Neural progenitor cell (in vitro differentiated cells): ENCODE data around the gene GYG1. TPM values are rescaled to one million over a fixed set of nuclear protein-coding genes. Genes with fewer than 3 reads are reported as not detected.

Experiments
- DNase-seq: peaks from one replicate; pipeline ENCODE4 v3.0.0-alpha.2; 2016; ENCODE audit warnings: low spot score
- H2AFZ ChIP-seq: fragments of 200-600 bp; sonication (generic); replicated peaks from 2 replicates; pipeline ENCODE4 v1.6.1; 2016; ENCODE audit warnings: antibody characterized with exemption
- H3F3A ChIP-seq: fragments of 200-600 bp; sonication (generic); 2 replicates; pipeline ENCODE4 v1.6.1; 2016; ENCODE audit warnings: antibody characterized with exemption, low read depth
- H3K27ac ChIP-seq: fragments of 200-600 bp; sonication (generic); 2 replicates; pipeline ENCODE4 v1.5.1; 2016; ENCODE audit warnings: mild to moderate bottlenecking
- H3K27me3 ChIP-seq: fragments of 200-600 bp; sonication (generic); 2 replicates; pipeline ENCODE4 v1.6.1; 2016; ENCODE audit warnings: mild to moderate bottlenecking, moderate library complexity
- H3K36me3 ChIP-seq: fragments of 200-600 bp; sonication (generic); 2 replicates; pipeline ENCODE4 v1.5.1; 2016
- H3K4me1 ChIP-seq: fragments of 200-600 bp; sonication (generic); 2 replicates; pipeline ENCODE4 v1.6.1; 2016; ENCODE audit warnings: mixed run types
- H3K4me2 ChIP-seq: fragments of 200-600 bp; sonication (generic); 2 replicates; pipeline ENCODE4 v1.6.1; 2016
- H3K4me3 ChIP-seq: fragments of 200-600 bp; sonication (generic); 2 replicates; pipeline ENCODE4 v1.5.1; 2016
- H3K79me2 ChIP-seq: fragments of 200-600 bp; sonication (generic); 2 replicates; pipeline ENCODE4 v1.6.1; 2016; ENCODE audit warnings: low read depth
- H3K9ac ChIP-seq: fragments of 200-600 bp; sonication (generic); 2 replicates; pipeline ENCODE4 v1.6.1; 2016
- H3K9me3 ChIP-seq: fragments of 200-600 bp; sonication (generic); 2 replicates; pipeline ENCODE4 v1.5.1; 2016; ENCODE audit warnings: low read depth
- H4K20me1 ChIP-seq: fragments of 200-600 bp; sonication (generic); 2 replicates; pipeline ENCODE4 v1.6.1; 2016; ENCODE audit warnings: low read depth
- H3K27ac Mint-ChIP-seq: 3 replicates; pipeline ENCODE4 v1.8.0; 2021; ENCODE audit warnings: mixed read lengths
- H3K27me3 Mint-ChIP-seq: 2 replicates; pipeline ENCODE4 v1.8.0; 2022; ENCODE audit warnings: low read depth, mild to moderate bottlenecking, inconsistent platforms, moderate library complexity, mixed read lengths; ENCODE audit not compliant: insufficient read depth
- H3K36me3 Mint-ChIP-seq: 3 replicates; pipeline ENCODE4 v1.8.0; 2021; ENCODE audit warnings: mixed read lengths
- H3K4me1 Mint-ChIP-seq: 3 replicates; pipeline ENCODE4 v1.8.0; 2021; ENCODE audit warnings: mixed read lengths
- H3K4me3 Mint-ChIP-seq: 3 replicates; pipeline ENCODE4 v1.8.0; 2021; ENCODE audit warnings: mild to moderate bottlenecking, moderate library complexity, mixed read lengths
- H3K9me3 Mint-ChIP-seq: 3 replicates; pipeline ENCODE4 v1.8.0; 2020; ENCODE audit warnings: mixed read lengths
- CTCF ChIP-seq: fragments of 200-600 bp; sonication (generic); IDR thresholded peaks from 2 replicates; pipeline ENCODE4 v1.5.1; 2017; ENCODE audit warnings: antibody characterized with exemption, mild to moderate bottlenecking
- EZH2 ChIP-seq: fragments of 200-600 bp; sonication (generic); IDR thresholded peaks from 2 replicates; pipeline ENCODE4 v1.6.1; 2017; ENCODE audit warnings: antibody characterized with exemption, mild to moderate bottlenecking, moderate library complexity
- EZH2phosphoT487 ChIP-seq: fragments of 200-600 bp; sonication (generic); IDR thresholded peaks from 2 replicates; pipeline ENCODE4 v1.6.1; 2017; ENCODE audit warnings: antibody characterized with exemption
- total RNA-seq: library from RNA; depleted of rRNA; stranded (reverse); fragments of >200 nt; gene quantifications from 2 replicates; pipeline ENCODE4 v1.2.3, GENCODE V29; 2015; ENCODE audit warnings: low replicate concordance

The GYG1 gene
- total RNA-seq, 1 donor from 2014 or later: 22.0 TPM

DNA sequence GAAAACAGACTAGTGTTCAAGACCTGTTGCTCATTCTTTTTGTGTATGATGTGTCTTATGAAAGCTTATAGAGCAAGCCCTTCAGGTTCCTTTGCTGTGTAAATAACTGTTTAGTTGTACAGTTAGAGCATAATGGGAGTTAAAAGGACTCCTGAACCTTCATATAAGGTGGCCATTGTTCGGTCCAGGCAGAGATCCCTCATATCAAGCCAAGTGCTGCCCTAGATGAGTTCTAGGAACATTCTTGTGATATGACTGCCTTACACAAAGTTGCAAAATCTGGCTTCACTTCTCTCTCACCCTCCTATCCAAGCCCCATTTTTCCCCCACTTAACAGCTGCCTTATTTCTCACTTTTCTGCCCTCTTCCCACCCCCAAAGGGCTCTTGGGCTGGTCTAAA lies 26.9 kb downstream of the GYG1 start:
- Histone ChIP-seq H3F3A (no peaks in the 10 kb centered on the region), H3K4me1 (no peaks in the 10 kb centered on the region), H3K27me3 (no peaks in the 10 kb centered on the region), H3K79me2 (no peaks in the 10 kb centered on the region), H4K20me1 (no peaks in the 10 kb centered on the region), H3K9me3 (no peaks in the 10 kb centered on the region), H3K4me3 (no peak overlapping the region), H3K36me3 (no peaks in the 10 kb centered on the region), H3K4me2 (no peak overlapping the region), H2AFZ (no peak overlapping the region), H3K27ac (no peak overlapping the region), H3K9ac (no peak overlapping the region)
- H3K36me3 Mint-ChIP-seq: peaks cover 8% of the 10 kb centered on the region
- no peak overlapping the region for H3K4me3 Mint-ChIP-seq
- H3K27me3 Mint-ChIP-seq: peaks cover 3% of the 10 kb centered on the region
- no peaks in the 10 kb centered on the region for H3K4me1 Mint-ChIP-seq
- no peak overlapping the region for H3K27ac Mint-ChIP-seq
- H3K9me3 Mint-ChIP-seq: no peaks in the 10 kb centered on the region
- DNase-seq: no peak
- TF ChIP-seq CTCF (no peak), EZH2 (no peak), EZH2phosphoT487 (no peak)

GRCh38 chr3:149019580-149019979 lies 28.2 kb downstream of the GYG1 start:
- Mint-ChIP-seq H3K4me3 (no peak overlapping the region), H3K36me3 (peaks cover 12% of the 10 kb centered on the region), H3K9me3 (peaks cover 5% of the 10 kb centered on the region), H3K27me3 (peaks cover 3% of the 10 kb centered on the region), H3K27ac (no peak overlapping the region), H3K4me1 (no peaks in the 10 kb centered on the region)
- H4K20me1 ChIP-seq: no peaks in the 10 kb centered on the region
- H3K27me3 ChIP-seq: no peaks in the 10 kb centered on the region
- H3F3A ChIP-seq: no peaks in the 10 kb centered on the region
- no peak for TF ChIP-seq EZH2
- TF ChIP-seq EZH2phosphoT487: no peak
- TF ChIP-seq CTCF: no peak
- H2AFZ ChIP-seq: no peak overlapping the region
- no peak overlapping the region for H3K4me3 ChIP-seq
- DNase-seq: no peak
- no peak overlapping the region for H3K9ac ChIP-seq
- peaks cover 3% of the 10 kb centered on the region for H3K9me3 ChIP-seq
- no peaks in the 10 kb centered on the region for H3K36me3 ChIP-seq
- no peaks in the 10 kb centered on the region for H3K4me1 ChIP-seq
- H3K79me2 ChIP-seq: no peaks in the 10 kb centered on the region
- no peak overlapping the region for H3K4me2 ChIP-seq
- no peak overlapping the region for H3K27ac ChIP-seq

GRCh38 chr3:149020196-149020838 lies 29.0 kb downstream of the GYG1 start:
- Histone ChIP-seq H2AFZ (no peak overlapping the region), H3K36me3 (no peaks in the 10 kb centered on the region), H3K27me3 (no peaks in the 10 kb centered on the region), H3K4me3 (no peak overlapping the region), H3K4me1 (no peaks in the 10 kb centered on the region), H3F3A (no peaks in the 10 kb centered on the region), H3K79me2 (no peaks in the 10 kb centered on the region), H4K20me1 (no peaks in the 10 kb centered on the region), H3K9ac (no peak overlapping the region), H3K27ac (no peak overlapping the region), H3K4me2 (no peak overlapping the region), H3K9me3 (peaks cover 4% of the 10 kb centered on the region)
- H3K36me3 Mint-ChIP-seq: peaks cover 17% of the 10 kb centered on the region
- no peak overlapping the region for H3K27ac Mint-ChIP-seq
- peaks cover 3% of the 10 kb centered on the region for H3K27me3 Mint-ChIP-seq
- H3K9me3 Mint-ChIP-seq: peaks cover 10% of the 10 kb centered on the region
- DNase-seq: no peak
- H3K4me3 Mint-ChIP-seq: no peak overlapping the region
- no peak for TF ChIP-seq EZH2
- no peak for TF ChIP-seq EZH2phosphoT487
- TF ChIP-seq CTCF: no peak
- H3K4me1 Mint-ChIP-seq: no peaks in the 10 kb centered on the region
